Germinal center (tissue), 1 donor: ENCODE results near the gene CKMT2.

Experiments used
- DNase-seq: peaks from one replicate; pipeline ENCODE4 v3.0.0; 2012; ENCODE audit warnings: mixed read lengths, low spot score

The CKMT2 gene

DNA sequence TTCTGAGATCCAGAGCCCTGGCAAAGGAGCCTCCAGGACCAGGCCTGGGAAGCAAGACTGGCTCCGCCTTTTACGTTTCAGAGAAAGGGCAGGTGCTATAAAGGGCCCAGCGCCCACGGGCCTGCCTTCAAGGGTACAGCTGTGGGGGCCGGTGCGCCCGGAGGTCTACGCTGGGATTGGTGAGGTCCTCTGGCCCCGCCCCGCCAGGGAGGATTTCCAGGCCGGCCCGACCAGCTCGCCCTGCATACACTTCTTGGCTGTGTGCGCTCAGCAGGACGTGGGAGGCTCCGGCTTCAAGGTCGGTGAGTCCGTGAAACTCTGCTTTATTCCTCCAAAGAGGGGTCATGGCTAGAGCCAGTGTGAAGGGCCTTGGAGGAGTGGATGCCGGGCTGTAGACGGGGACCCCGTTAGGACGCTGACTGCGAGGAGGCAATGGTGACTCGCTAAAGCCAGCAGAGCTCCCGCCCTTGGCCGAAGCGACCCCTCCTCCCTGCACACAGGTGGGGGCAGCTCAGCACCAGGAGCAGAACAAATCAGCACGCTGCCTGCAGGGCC is at the start of gene CKMT2:
Gene CKMT2 (plus strand): TSS at position 243 of the 555 bp plus-strand sequence. CDS start 17,811 bp downstream, outside the sequence.
- no peak for DNase-seq

DNA sequence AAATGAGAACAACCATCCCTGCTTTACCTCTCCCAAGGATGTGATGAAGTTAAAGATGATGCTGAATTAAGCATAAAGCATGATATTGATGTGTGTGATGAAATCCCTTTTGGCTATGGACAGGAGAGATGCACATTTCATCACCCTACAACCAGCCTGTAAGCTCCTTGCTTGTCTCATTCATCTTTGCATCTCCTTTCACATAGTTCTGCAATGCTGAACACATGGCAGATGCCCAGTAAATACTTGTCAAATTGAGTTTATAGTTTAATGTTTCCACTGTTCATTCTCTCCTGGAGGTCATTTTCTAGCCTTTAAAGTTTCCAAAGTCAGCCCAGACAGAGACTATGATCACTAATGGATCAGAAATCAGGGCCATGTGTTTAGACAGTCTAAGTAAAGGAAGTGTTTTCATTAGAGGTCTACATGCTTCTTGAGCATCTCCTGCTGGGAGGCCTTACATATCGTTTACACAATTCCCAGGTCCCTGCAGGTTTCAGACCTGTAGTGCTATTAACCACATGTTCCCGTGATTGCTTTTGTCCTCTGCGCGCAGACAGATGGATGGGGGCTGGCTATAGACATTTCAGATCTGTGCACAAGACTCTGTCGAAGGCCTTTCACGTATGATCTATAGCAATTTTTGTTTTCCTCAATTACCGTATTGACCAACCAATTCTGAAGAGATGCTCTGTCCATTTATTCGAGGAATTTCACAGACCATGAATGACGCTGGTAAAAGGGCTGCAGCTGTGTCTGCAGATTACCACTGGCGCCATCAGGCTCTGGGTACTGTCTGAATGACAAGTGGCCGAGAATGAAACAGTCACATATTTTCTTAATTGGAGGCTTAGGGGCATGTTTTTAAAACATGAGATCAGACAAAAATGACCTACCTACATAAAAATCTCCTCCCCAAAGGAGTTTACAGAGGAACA is 49.0 kb upstream of the CKMT2 start:
- no peak for DNase-seq

DNA sequence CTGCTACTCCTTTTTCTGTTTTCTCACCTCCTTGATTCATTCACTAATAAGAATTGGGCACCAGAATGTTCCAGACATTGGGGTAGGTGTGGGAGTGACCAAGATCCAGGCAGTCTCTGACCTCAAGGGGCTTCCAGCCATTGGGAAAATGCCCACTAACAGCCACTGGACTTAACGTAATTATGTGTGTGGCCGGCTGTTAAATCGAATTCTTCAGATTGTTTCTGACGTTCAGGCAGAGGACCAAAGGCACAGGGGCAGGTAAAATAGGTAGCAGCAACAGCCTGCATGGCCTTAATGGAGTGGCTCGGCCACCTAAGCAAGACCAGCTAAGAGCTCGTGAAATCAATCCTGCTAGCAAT is 48.4 kb upstream of the CKMT2 start:
- no peak for DNase-seq

DNA sequence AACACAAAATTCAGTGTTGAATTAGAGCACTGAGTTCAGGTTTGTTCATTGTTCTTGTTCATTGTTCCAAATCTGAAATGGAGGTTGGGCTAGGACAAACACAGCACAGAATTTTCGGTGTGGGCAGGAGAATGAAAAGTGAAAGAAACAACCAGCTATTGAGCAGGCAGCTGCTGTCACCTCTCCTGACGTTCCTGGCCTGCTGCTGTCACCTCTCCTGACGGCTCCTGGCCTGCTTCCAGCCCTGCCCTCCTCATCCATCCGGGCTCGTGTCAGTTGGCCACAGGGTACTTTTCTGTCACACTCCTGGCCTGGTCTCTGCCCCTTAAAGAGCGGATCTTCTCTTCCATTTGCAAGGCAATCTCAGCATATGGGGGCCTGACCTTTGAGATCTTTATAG is 45.2 kb upstream of the CKMT2 start:
- DNase-seq = no peak

DNA sequence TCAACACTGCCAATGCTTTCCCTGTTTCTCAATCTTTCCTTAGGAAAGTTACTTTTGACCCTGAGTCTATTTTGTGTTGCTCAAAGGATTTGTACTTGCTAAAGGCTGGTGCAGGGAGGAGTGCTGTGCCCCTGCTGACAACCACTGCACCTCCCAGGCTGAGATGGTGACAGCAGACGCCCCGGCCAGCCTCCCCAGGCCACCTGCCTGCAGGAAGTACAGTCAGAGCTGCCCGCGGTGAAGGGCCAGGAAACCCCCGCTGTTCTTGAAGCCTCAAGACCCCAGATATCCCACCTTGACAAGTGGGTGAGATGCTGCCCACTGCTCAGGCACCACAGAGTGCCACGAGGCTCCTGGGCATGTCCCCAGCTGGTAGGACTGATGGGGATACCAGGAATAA is 44.2 kb upstream of the CKMT2 start:
- no peak for DNase-seq

DNA sequence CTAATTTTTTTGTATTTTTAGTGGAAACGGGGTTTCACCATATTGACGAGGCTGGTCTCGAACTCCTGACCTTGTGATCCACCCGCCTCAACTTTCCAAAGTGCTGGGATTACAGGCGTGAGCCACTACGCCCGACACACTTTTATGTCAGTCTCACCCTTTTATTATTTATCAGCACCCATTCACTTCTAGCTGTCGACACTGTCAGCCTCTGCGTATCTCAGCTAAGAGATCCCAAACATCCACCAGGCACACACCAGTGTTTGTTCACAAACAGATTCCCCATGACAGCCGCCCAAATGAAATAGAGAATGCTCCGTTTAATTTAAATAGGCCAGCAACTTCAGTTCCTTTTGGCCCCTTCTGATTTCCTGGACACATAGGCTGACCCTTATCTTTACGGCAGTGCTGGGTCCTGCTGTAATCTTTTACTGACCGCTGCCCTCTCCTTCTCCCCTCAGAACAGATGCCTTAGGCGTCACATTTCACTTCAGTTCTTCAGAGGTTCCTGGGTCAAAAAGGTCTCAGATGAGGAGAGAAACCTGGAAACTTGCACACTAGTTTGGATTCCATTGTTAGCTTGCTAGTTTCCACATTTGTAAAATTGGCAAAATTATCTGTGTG is 43.1 kb upstream of the CKMT2 start:
- no peak for DNase-seq

DNA sequence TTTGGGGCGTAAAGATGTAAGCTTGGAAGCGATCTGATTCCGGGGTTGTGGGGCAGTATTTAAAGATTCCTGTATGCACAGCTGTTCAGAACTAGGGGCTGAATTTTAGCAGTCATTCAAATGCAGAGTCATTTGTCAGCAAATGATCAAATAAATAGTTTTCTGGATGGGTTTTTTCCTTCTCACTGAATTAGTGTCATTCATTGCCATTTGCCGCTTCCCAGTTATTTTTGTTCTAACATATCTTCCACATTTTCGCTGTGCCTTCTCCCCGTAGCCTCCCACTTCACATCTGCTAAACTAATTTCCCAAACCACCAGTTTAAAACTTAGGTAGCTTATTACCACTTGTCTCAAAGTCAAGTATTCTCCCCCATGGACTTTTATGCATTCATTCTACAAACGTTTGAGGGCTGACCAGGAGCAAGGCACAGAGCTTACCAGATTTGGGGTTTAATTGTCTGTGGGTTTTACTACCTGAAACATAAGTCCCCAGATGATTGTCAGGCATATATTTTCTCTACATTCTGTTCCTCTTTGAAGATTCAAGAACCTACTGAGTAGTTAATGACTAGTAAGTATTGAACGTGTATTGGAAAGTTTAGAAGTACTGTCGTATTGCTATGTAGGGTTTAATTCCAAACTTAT is 41.3 kb upstream of the CKMT2 start:
- no peak for DNase-seq

DNA sequence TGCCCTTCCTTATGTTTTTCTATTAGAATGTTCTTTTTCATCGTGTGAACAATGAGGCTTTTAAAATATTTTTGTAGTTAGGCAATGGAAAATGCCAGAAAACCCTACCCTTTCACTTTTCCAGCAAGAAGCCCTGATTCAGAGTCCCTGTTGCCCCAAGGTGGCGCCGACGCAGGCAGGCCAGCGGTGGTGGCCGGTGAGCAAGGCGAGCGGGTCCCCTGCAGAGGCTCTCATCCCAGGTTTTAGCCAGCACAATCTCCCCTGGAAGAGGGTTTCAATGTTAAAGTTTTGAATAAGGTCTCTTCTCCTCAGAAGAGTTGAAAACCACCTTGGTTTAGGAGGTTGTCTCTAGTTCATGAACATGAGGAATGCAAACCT is 40.8 kb upstream of the CKMT2 start:
- no peak for DNase-seq

DNA sequence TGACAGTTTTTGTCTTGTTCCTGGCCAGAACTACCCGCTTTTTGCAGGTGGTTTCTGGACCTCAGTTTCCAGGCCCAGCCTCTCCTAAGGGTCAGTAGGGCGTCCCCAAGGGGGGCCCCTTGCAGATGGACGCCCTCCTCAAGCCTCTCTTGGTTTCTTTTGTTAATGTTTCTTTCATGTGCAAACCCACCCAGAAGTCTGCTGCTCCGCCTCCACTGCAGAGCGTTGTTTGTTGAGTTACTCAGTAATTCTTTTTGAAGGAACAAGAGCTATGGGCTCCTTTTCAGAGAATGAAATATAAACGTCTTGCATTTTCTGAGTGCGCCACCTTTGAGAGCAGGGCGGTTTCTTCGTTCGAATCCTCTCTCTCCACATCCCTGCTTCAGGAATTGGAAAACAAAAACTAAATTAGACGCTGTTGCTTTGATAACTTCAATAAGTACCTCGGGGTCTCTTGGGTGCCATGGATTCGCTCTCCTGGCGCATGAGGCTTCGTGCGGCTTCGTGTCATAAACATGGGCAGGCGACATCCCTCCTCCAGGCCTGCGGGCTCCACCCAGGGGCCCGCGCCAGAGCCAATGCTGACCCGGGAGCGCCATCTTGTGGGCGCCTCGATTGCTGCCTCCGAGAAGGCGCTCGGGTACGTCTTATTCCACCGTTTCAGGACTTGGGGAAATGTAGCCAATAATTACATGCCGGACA is 38.3 kb upstream of the CKMT2 start:
- peak; percentile 87 for DNase-seq

DNA sequence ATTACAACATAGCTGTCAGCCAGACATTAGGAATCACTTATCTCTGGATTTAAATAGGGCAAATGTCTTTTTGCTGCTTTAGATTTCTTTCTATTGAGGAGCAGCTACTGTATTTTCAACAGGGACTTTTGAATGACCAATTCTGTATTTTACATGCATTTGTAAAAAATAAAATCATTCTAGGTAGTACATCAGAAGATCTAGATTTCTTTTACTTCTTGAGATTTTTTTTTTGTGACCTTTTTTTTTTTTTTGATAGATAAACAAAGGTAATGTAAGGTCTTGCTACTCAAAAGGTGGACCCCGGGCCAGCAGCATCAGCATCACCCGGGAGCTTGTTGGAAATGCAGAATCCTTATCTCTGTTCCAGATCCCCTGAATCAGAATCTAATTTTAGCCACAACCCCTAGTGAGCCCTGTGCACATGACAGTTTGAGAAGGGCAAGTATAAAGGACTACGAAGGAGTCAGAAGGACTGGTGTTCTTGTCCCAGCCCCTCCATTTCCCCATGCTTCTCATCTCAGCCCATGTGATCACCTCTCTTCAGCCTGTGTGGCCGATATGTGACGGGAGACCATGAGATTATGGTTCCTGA is 37.7 kb upstream of the CKMT2 start:
- no peak for DNase-seq

DNA sequence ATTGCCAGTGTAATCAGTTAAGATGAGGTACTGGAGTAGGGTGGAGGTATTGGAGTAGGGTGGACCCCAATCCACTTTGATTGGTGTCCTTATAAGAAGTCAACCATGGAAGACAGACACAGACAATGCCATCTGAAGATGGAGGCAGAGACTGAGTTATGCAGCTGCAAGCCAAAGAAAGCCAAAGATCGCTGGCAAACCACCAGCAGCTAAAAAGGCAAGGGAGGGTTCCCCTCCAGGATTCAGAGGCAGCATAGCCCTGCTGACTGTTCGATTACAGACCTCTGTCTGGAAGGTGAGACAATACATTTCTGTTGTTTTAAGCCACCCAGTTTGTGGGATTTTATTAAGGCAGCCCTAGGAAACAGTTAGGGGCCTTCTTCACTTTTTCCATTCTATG is 30.5 kb upstream of the CKMT2 start:
- no peak for DNase-seq

DNA sequence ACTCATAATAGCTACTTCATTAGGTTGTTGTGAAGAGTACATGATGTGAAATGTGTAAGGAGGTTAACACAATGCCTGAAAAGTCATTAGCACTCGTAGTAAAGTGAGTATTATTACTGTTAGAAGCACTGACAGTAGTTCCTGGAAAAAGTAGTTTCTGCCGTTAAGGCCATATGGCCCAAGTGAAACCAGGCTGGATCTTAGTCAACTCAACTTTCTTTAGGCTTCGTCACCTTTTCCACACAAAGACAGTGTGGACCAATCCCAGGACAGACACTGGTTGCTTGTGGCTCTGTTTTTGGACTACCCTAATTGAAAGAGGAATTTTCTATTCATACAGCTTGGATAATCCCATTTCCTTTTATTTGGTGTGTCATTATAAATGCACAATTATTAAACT is 29.4 kb upstream of the CKMT2 start:
- DNase-seq = no peak

DNA sequence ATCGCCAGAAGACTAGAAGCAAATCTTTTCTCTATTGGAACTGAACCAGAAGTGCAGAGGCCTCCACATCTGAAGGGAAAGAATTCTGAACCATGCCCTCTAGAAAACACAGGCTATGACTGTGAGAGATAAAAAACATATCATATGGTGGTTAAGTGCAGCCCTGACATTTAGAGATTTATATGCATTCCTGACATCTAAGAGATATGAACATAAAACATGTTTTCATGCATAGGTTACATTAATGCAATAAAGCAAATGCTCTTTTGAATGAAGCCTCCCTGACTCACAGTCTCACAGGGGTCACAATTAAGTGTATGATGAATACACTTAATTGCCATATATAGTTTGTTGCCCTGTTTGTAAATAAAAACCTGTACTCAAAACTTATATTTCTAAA is 28.9 kb upstream of the CKMT2 start:
- DNase-seq = no peak

DNA sequence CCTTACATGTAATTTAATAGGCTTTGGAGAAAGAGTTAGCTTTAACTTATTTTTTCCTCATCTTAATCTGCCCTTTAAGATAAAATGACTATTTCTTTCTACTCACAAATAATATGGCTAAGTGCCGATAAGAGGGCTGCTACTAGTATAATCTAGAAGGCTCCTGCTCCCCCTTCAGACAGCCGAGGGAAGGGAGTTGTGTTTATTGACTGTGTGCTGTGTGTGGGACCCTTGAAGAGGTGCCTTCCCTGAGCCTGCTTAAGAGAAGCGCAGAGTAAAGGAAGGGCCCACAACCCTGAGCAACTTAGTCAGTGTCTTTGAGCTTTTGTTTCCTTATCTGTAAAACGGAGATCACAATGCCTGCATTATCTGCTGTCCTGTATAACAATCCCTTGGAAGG is 28.1 kb upstream of the CKMT2 start:
- DNase-seq = no peak

DNA sequence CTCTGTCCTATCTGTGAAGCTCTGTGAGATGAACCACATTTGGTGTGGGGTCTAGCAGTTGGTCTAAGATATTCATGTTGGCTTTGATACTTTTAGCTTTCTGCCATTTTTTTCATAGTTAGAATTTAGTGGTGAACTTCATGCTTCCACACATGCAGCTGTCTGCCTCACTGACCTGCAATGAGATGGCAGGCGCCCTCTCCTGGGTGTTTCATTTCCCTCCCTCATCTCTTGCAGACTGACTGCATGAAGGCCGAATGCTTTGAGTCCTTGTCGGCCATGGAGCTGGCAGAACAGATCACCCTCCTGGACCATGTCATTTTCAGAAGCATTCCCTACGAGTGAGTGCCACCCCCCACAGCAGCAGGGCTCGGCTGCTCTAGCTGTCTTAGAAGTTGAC is 26.1 kb upstream of the CKMT2 start:
- no peak for DNase-seq

DNA sequence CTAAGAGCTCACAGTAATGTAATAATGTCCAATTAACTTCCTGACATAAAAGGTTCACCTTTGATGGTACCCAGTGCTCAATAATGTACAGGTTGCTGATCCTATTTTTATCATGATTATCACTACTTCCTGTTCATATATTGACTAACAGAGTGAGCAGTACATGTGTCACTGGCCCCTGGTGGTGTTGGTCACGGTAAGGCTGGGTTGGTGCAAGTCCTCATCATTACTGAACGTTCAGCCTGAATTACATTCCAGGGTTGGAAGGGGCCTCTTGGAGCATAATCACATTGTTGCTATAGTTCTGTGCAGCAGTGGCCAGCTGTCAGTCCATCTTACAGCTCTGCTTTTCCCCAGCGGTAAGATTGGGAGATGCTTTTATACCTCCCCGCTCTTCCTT is 24.2 kb upstream of the CKMT2 start:
- no peak for DNase-seq

DNA sequence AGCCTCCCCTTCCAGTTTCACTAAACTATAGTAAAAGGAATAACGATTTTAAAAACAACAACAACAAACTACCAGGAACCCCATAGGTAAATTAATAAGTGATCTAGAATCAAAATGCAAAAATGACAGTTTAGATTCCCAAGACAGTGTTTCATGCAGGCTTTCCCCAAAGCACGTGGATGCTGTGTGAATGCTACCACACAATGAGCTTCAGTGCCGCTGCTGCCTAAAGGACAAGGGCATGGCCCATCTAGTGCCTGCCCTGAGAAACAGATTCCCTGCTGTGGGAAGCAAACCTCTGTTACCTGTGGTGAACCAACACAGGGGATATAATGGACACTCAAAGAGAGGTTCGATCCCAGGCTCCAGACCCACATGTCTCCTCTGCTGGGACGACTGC is 23.7 kb upstream of the CKMT2 start:
- DNase-seq = no peak

DNA sequence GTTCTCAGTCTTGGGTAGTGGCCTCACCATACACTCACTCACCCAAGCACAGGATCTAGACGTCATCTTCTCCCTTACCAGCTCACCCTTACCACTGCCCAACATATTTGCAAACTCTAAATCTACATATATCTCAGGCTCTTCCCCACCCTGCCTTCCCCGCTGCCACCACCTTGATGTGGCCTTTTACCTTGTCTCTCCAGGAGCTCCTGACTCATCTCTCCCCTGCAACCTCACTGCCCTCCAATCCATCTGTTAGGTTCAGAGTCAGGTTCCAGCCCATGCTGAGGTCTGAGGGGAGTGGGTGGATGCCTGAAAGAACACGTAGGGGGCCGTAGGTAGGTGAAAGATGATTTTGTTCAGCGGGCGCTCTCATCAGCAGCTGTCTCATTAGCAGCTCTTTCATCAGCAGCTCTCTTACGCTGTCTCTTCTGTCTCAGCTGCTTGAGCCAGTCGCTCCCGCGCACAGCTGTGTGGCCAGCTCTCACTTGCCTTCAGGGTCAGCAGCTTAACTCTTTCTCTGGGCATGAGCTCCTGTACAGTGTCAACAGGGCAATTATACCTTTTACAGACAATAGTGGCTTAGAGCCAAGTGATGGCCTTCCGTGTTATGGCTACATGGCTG is 23.1 kb upstream of the CKMT2 start:
- no peak for DNase-seq

DNA sequence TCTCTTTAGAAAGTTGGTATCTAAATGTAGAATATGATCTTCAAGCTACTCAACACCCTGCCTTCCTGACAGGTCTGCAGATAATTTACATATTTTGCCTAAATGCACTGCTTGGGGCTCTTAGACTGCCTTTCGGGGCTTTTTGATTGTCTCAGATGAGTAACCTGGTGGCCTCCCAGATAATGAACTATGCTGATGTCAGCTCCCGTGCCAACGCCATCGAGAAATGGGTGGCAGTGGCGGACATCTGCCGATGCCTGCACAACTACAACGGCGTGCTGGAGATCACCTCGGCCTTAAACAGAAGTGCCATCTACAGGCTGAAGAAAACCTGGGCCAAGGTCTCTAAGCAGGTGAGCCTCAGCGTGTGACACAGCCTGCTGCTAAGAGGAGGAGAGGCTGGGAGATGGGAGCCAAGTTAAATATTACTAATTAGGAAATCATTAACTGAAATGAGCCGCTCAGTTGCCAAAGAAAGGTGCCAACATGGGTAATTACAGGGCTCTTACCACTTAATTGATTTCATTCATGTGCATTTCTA is 20.8 kb upstream of the CKMT2 start:
- DNase-seq = peak; percentile 41

DNA sequence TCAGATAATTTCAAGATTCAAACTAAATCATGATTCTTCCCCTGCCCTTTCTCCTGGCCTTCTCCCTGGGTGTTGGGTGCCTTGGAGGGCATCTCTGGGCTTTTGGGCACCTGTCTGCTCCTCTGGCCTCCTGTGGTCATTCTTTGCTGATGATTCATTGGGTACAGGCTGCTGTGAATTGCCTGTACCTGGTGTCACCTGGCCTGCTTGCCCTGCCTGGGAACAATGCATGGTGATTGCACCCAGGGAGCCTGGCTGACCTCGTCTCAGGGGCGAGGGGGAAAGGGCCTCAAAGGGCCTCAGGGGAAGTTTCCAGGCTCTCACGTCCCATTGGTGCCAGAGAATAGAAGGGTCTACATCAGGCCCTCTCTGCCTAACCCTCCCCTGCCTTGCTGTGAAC is 20.1 kb upstream of the CKMT2 start:
- DNase-seq = no peak

DNA sequence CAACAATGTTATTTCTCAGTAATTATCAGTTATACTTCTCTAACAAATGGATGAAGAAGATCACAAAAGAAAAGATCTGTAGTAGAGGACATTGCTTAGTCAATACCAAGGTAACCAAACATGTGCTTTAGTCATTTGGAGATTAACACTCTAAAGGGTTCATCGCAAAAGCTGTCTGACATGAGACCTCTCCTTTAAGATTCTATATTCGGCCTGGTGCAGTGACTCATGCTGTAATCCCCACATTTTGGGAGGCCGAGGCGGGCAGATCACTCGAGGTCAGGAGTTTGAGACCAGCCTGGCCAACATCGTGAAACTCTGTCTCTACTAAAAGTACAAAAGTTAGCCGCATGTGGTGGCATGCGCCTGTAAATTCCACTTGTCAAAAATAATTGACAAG is 18.3 kb upstream of the CKMT2 start:
- DNase-seq = no peak
